ENCODE data around the gene MYO7A.

The MYO7A gene

GRCh38 chr11:77088236-77089003 lies 39.6 kb upstream of the MYO7A start:
- no peaks in the 10 kb centered on the region for H3K36me3 Mint-ChIP-seq (ENCODE audit: low read depth)
- peaks cover 5% of the 10 kb centered on the region for H3K27me3 Mint-ChIP-seq
- H3K4me1 Mint-ChIP-seq (ENCODE audit: low read depth), result peaks cover under 1% of the 10 kb centered on the region
- no peaks in the 10 kb centered on the region for H3K9me3 Mint-ChIP-seq
- H3K4me3 Mint-ChIP-seq, result no peak overlapping the region
- intact Hi-C loops (cut with micrococcal nuclease), result no loop called here
- H3K27ac Mint-ChIP-seq, result no peak overlapping the region

- Mint-ChIP-seq H3K4me1 (ENCODE audit: low read depth) (no peaks in the 10 kb centered on the region), H3K27me3 (peaks cover 5% of the 10 kb centered on the region), H3K9me3 (no peaks in the 10 kb centered on the region), H3K4me3 (no peak overlapping the region), H3K27ac (no peak overlapping the region), H3K36me3 (ENCODE audit: low read depth) (no peaks in the 10 kb centered on the region)
- intact Hi-C loops (cut with micrococcal nuclease), result no loop called here
These were observed 39.0 kb upstream of the MYO7A start for GRCh38 chr11:77089004-77089545.

DNA sequence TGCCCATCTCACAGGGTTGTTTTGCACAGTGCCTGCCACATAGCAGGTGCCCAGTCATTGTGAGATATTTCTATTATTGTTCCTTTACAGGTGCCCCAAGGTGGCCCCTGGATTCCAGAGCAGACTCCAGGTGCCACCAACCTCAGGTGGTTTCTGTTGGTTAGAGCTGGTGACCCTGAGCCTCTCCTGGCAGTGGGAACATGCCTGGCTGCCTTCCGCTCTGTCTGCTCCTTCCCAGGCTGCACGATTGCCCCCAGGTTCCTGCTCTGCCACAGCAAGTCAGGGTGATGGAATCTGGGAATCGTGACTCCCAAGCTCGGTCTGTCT lies 38.0 kb upstream of the MYO7A start:
- H3K36me3 Mint-ChIP-seq (ENCODE audit: low read depth), result no peaks in the 10 kb centered on the region
- intact Hi-C loops (cut with micrococcal nuclease), result loop anchor here (2.0 kb wide), 1 partner anchor 283 kb away; no protein-coding TSS in a partner anchor
- no peaks in the 10 kb centered on the region for H3K9me3 Mint-ChIP-seq
- no peak overlapping the region for H3K27ac Mint-ChIP-seq
- no peaks in the 10 kb centered on the region for H3K4me1 Mint-ChIP-seq (ENCODE audit: low read depth)
- no peak overlapping the region for H3K4me3 Mint-ChIP-seq
- peaks cover 5% of the 10 kb centered on the region for H3K27me3 Mint-ChIP-seq

GRCh38 chr11:77090373-77091111 lies 37.5 kb upstream of the MYO7A start:
- Mint-ChIP-seq H3K36me3 (ENCODE audit: low read depth) (no peaks in the 10 kb centered on the region), H3K4me1 (ENCODE audit: low read depth) (no peaks in the 10 kb centered on the region), H3K4me3 (no peak overlapping the region), H3K27me3 (peaks cover 5% of the 10 kb centered on the region), H3K9me3 (no peaks in the 10 kb centered on the region), H3K27ac (no peak overlapping the region)
- intact Hi-C loops (cut with micrococcal nuclease), result loop anchor here (1.0 to 2.0 kb wide), 2 partner anchors 43 to 284 kb away; no protein-coding TSS in a partner anchor

DNA sequence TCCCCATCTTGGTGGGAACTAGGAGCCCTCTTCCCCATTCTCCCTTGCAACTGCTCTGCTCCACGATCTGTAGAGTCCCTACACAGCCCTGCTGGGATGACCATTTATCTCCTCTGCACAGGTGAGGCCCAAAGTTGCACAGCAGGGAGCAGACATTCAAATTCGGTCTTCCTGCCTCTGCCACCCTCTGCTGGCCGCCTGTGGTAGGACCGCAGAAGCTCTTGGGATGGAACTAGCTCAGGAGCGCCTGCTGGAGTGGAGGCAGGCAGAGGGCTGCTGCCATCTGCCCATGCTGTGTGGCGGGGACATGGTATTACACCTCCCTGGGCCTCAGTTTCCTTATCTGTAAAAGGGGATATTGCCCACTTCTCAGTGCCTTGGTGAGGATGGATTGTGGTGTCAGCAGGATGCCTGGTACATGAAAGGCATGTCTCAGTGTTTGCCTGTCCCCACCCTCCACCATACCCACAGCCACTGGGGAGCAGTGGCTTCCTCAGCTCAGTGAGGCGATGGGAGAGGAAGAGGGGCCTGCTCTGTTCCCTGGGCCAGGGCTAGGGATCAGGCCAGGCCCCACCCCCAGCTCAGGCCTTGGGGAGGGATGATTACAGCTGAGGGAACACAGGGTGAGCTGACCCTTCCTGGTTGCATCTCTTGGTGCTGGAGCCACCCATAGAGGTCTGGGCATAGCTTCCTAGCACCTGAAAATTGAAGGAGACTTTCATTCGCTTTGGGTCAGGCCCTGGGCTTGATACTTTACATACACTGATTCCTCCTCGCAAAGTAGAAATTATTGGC lies 36.7 kb upstream of the MYO7A start:
- Mint-ChIP-seq H3K27me3 (peaks cover 5% of the 10 kb centered on the region), H3K4me1 (ENCODE audit: low read depth) (no peaks in the 10 kb centered on the region), H3K9me3 (no peaks in the 10 kb centered on the region), H3K36me3 (ENCODE audit: low read depth) (no peaks in the 10 kb centered on the region), H3K27ac (no peak overlapping the region), H3K4me3 (no peak overlapping the region)
- intact Hi-C loops (cut with micrococcal nuclease), result loop anchor here (1.0 to 2.0 kb wide), 2 partner anchors 44 to 285 kb away; no protein-coding TSS in a partner anchor

- H3K4me3 Mint-ChIP-seq, result no peak overlapping the region
These were observed 35.7 kb upstream of the MYO7A start for GRCh38 chr11:77092382-77092781.

GRCh38 chr11:77093056-77093891 lies 34.8 kb upstream of the MYO7A start:
- intact Hi-C loops (cut with micrococcal nuclease), result no loop called here
- Mint-ChIP-seq H3K4me3 (no peak overlapping the region), H3K27ac (no peak overlapping the region), H3K27me3 (peaks cover 5% of the 10 kb centered on the region), H3K4me1 (ENCODE audit: low read depth) (no peaks in the 10 kb centered on the region), H3K36me3 (ENCODE audit: low read depth) (no peaks in the 10 kb centered on the region), H3K9me3 (no peaks in the 10 kb centered on the region)

More at GRCh38 chr11:77092382-77092781, 35.7 kb upstream of the MYO7A start:
- no peaks in the 10 kb centered on the region for H3K36me3 Mint-ChIP-seq (ENCODE audit: low read depth)
- no peak overlapping the region for H3K27ac Mint-ChIP-seq
- intact Hi-C loops (cut with micrococcal nuclease), result no loop called here
- H3K27me3 Mint-ChIP-seq, result peaks cover 5% of the 10 kb centered on the region
- H3K4me1 Mint-ChIP-seq (ENCODE audit: low read depth), result no peaks in the 10 kb centered on the region
- H3K9me3 Mint-ChIP-seq, result no peaks in the 10 kb centered on the region

- Mint-ChIP-seq H3K4me3 (no peak overlapping the region), H3K9me3 (no peaks in the 10 kb centered on the region), H3K4me1 (ENCODE audit: low read depth) (no peaks in the 10 kb centered on the region), H3K27ac (no peak overlapping the region), H3K36me3 (ENCODE audit: low read depth) (no peaks in the 10 kb centered on the region), H3K27me3 (peaks cover 5% of the 10 kb centered on the region)
- intact Hi-C loops (cut with micrococcal nuclease), result no loop called here
These were observed 33.8 kb upstream of the MYO7A start for GRCh38 chr11:77093987-77094840.

GRCh38 chr11:77094841-77095365 lies 33.1 kb upstream of the MYO7A start:
- intact Hi-C loops (cut with micrococcal nuclease), result no loop called here
- H3K27ac Mint-ChIP-seq, result no peak overlapping the region
- H3K9me3 Mint-ChIP-seq, result no peaks in the 10 kb centered on the region
- H3K36me3 Mint-ChIP-seq (ENCODE audit: low read depth), result no peaks in the 10 kb centered on the region
- no peak overlapping the region for H3K4me3 Mint-ChIP-seq
- peaks cover 5% of the 10 kb centered on the region for H3K27me3 Mint-ChIP-seq
- no peaks in the 10 kb centered on the region for H3K4me1 Mint-ChIP-seq (ENCODE audit: low read depth)

DNA sequence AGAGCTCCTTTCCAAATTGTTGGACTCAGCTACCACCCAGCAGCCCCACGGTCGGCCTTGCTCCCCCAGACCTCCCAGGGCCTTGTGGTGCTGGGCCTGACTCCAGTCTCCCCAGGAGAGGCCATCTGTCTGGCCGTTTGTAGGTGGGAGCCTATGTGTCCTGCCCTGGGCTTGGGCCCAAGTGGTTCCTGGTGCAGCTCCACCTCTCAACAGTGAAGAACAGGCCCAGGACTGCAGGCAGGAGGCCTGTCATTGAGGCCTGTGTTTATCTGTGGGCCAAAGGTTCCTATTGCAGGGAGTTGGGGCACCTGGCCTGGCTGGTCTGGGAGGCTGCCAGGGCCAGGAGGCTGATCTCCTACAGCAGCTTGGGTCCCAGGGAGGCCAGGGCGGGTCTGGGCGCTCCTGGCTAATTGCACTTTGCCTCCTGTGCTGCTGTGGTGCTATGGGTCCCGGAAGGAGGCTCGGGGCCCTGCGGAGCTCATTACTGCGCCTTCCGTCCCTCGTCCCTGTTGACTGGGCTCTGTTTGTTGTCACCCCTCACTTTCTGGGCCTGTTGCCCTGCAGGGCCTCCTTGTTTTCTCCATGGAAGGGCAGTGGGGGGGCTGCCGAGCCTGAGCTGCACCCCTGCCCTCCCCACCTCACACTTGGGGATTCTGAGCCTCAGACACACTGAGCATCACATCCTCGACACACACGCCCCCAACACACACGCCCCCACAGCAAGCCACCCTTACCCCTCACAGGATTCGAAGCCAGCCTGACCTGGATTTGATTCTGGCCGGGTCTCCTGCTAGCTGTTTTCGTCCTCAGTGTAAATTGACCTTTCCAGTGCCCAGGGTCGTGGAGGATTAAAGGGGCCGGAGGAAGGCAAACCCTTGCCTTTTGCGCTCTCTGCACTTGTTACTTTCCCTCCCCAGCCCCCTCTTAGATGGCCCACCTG lies 32.2 kb upstream of the MYO7A start:
- peaks cover 5% of the 10 kb centered on the region for H3K27me3 Mint-ChIP-seq
- H3K9me3 Mint-ChIP-seq, result no peaks in the 10 kb centered on the region
- no peak overlapping the region for H3K4me3 Mint-ChIP-seq
- no peaks in the 10 kb centered on the region for H3K36me3 Mint-ChIP-seq (ENCODE audit: low read depth)
- intact Hi-C loops (cut with micrococcal nuclease), result no loop called here
- H3K4me1 Mint-ChIP-seq (ENCODE audit: low read depth), result no peaks in the 10 kb centered on the region
- H3K27ac Mint-ChIP-seq, result no peak overlapping the region

GRCh38 chr11:77096591-77097019 lies 31.4 kb upstream of the MYO7A start:
- no peak overlapping the region for H3K4me3 Mint-ChIP-seq
- no peak overlapping the region for H3K27ac Mint-ChIP-seq
- intact Hi-C loops (cut with micrococcal nuclease), result no loop called here
- H3K9me3 Mint-ChIP-seq, result no peaks in the 10 kb centered on the region
- H3K4me1 Mint-ChIP-seq (ENCODE audit: low read depth), result no peaks in the 10 kb centered on the region
- peaks cover 2% of the 10 kb centered on the region for H3K27me3 Mint-ChIP-seq
- no peaks in the 10 kb centered on the region for H3K36me3 Mint-ChIP-seq (ENCODE audit: low read depth)

All from dendritic cell treated with granulocyte-macrophage colony-stimulating factor and Interleukin-4, amounts not matched to agents 40 ng/mL and 50 ng/mL, for 4 days (primary cell).